K562 (cell line): ENCODE data around the gene AKAP3. TPM values are rescaled to one million over a fixed set of nuclear protein-coding genes. Genes with fewer than 3 reads are reported as not detected.

ENCODE experiments used
- ATAC-seq: fragments of 200-7000 bp; cut with Tn5 transposase; 3 replicates; pipeline ENCODE4 v1.9.1; 2020; ENCODE audit warnings: moderate library complexity
- BruUV-seq: library from RNA; stranded (reverse); fragments of 400-500 nt; replicated peaks from 2 replicates; lab custom pipeline; 2021; lab: Mats Ljungman, UMichigan
- CTCF ChIA-PET: fragments of 300-600 bp; formaldehyde crosslinking; extraction: SDS; loops from one replicate; lab custom pipeline; 2021; ENCODE audit warnings: low intra/inter-chr PET ratio; lab: Yijun Ruan, JAX
- POLR2A ChIA-PET: fragments of 300-600, 350-650 bp; sonication (Branson Sonifier 250); formaldehyde crosslinking; extraction: SDS; loops from one replicate; lab custom pipeline; 2021; ENCODE audit warnings: antibody characterized with exemption, inconsistent platforms; lab: Yijun Ruan, JAX
- DNase-seq, 4 experiments: peaks; one replicate each; pipeline versions ENCODE4 v3.0.0 to v3.0.0-alpha.2; 2011 to 2018; ENCODE audit warnings: low spot score in 3 of 4, mixed read lengths in 3 of 4; ENCODE audit errors: extremely low read depth in 1 of 4
- FAIRE-seq: peaks from 2 replicates; lab custom pipeline; 2011; peaks lifted over from hg19 to GRCh38; lab: Jason Lieb, UNC
- H2AFZ ChIP-seq: 2 replicates; pipeline ENCODE4 v1.6.0; 2011; ENCODE audit warnings: low read depth, low read length, control low read depth, inconsistent platforms
- H3K27ac ChIP-seq: fragments of 200-600 bp; 3 replicates; pipeline ENCODE4 v1.8.0; 2011; ENCODE audit warnings: low read depth, mild to moderate bottlenecking, control low read depth, inconsistent platforms, low read length, moderate library complexity, mixed read lengths; ENCODE audit errors: extremely low read depth
- H3K27me3 ChIP-seq, 2 experiments: fragments of 300-600 bp in 1 of 2; 2 replicates in 1 of 2; 3 replicates in 1 of 2; pipeline versions ENCODE4 v1.6.0 to v1.8.0; 2011; ENCODE audit warnings: inconsistent platforms in 2 of 2, low read length in 2 of 2, mild to moderate bottlenecking in 1 of 2, mixed read lengths in 1 of 2, moderate library complexity in 1 of 2; ENCODE audit not compliant: control insufficient read depth in 2 of 2, insufficient read depth in 2 of 2
- H3K36me3 ChIP-seq: fragments of 300-600 bp; 3 replicates; pipeline ENCODE4 v1.8.0; 2011; ENCODE audit warnings: mild to moderate bottlenecking, low read length, inconsistent platforms; ENCODE audit not compliant: control insufficient read depth, insufficient read depth
- H3K4me1 ChIP-seq, 2 experiments: fragments of 200-600 bp in 1 of 2; replicated peaks in 1 of 2; 2 replicates in 1 of 2; 3 replicates in 1 of 2; pipeline versions ENCODE4 v1.5.1 to v1.8.0; 2011; ENCODE audit warnings: inconsistent platforms in 2 of 2, low read length in 2 of 2, mild to moderate bottlenecking in 1 of 2, mixed read lengths in 1 of 2, moderate library complexity in 1 of 2; ENCODE audit not compliant: control insufficient read depth in 2 of 2, insufficient read depth in 2 of 2
- H3K4me2 ChIP-seq: 2 replicates; pipeline ENCODE4 v1.6.1; 2011; ENCODE audit warnings: low read length, control low read depth, inconsistent platforms, mixed read lengths; ENCODE audit not compliant: insufficient read depth
- H3K4me3 ChIP-seq: fragments of 200-600 bp; sonication (generic), shearing (Covaris generic); 2 replicates; pipeline ENCODE4 v1.5.1; 2016; ENCODE audit warnings: control low read depth, inconsistent platforms
- H3K79me2 ChIP-seq: fragments of 200-600 bp; 3 replicates; pipeline ENCODE4 v1.8.0; 2011; ENCODE audit warnings: low read length, inconsistent platforms; ENCODE audit not compliant: control insufficient read depth, insufficient read depth
- H3K9ac ChIP-seq, 2 experiments: 2 replicates each; pipeline versions ENCODE4 v1.6.0 to v1.6.1; 2011; ENCODE audit warnings: low read depth in 2 of 2, low read length in 2 of 2, control low read depth in 1 of 2, inconsistent platforms in 1 of 2, mild to moderate bottlenecking in 1 of 2, mixed read lengths in 1 of 2; ENCODE audit not compliant: insufficient read depth in 1 of 2
- H3K9me1 ChIP-seq: one replicate; pipeline ENCODE4 v1.6.0; 2011; ENCODE audit warnings: inconsistent platforms, mild to moderate bottlenecking, low read length, moderate library complexity; ENCODE audit not compliant: control insufficient read depth, insufficient read depth
- H3K9me3 ChIP-seq: replicated peaks from 2 replicates; pipeline ENCODE4 v1.5.1; 2011; ENCODE audit warnings: low read depth, low read length, inconsistent platforms; ENCODE audit not compliant: control insufficient read depth, insufficient read depth
- H4K20me1 ChIP-seq: replicated peaks from 2 replicates; pipeline ENCODE4 v1.6.1; 2011; ENCODE audit warnings: low read length, inconsistent platforms, mixed read lengths; ENCODE audit not compliant: control insufficient read depth, insufficient read depth
- BCLAF1 ChIP-seq, 2 experiments: fragments of 450-650 bp in 1 of 2; IDR thresholded peaks; 2 replicates each; pipeline ENCODE4 v1.6.1; 2011 to 2017; ENCODE audit warnings: low read depth in 2 of 2, antibody characterized with exemption in 1 of 2, borderline replicate concordance in 1 of 2, low read length in 1 of 2, mild to moderate bottlenecking in 1 of 2, mixed read lengths in 1 of 2; ENCODE audit not compliant: control insufficient read depth in 1 of 2
- CREB5 ChIP-seq: fragments of 250-450 bp; sonication (Bioruptor Pico); IDR thresholded peaks from 2 replicates; pipeline ENCODE4 v1.5.0; 2020; ENCODE audit warnings: mild to moderate bottlenecking
- E2F4 ChIP-seq: sonication (generic); formaldehyde crosslinking; IDR thresholded peaks from 2 replicates; pipeline ENCODE4 v1.8.0; 2022; ENCODE audit warnings: mild to moderate bottlenecking, low read depth, missing genetic modification reagents
- HMGXB4 ChIP-seq: sonication (generic); formaldehyde crosslinking; IDR thresholded peaks from 2 replicates; pipeline ENCODE4 v1.8.1; 2023; ENCODE audit warnings: mild to moderate bottlenecking, missing genetic modification reagents
- STAT5A ChIP-seq: IDR thresholded peaks from 2 replicates; pipeline ENCODE4 v1.6.1; 2012; ENCODE audit warnings: low read length, inconsistent platforms, borderline replicate concordance
- ZBTB9 ChIP-seq: fragments of 450-650 bp; formaldehyde crosslinking; IDR thresholded peaks from 2 replicates; pipeline ENCODE4 v1.4.0; 2020; ENCODE audit warnings: mild to moderate bottlenecking, moderate library complexity
- ZC3H4 ChIP-seq: sonication (generic); formaldehyde crosslinking; IDR thresholded peaks from 2 replicates; pipeline ENCODE4 v1.9.0; 2021; ENCODE audit warnings: missing genetic modification reagents, borderline replicate concordance
- ZHX1 ChIP-seq: fragments of 150-350 bp; conservative IDR thresholded peaks from 2 replicates; pipeline ENCODE4 v1.6.1; 2014; ENCODE audit warnings: low read length
- WGBS: fragments of 100-300 bp; shearing (Covaris generic); methylation state at CpG from one replicate; pipeline ENCODE4 v1.1.6; 2016; ENCODE audit warnings: low coverage, mixed read lengths; ENCODE audit not compliant: insufficient coverage; ENCODE audit errors: missing lambda C conversion rate; 5-methylcytosine and 5-hydroxymethylcytosine counted together
- in situ Hi-C: fragments of 300-500 bp; cut with MboI; formaldehyde crosslinking; loops from 4 replicates; pipeline ENCODE4 v1.15.0; 2018; ENCODE audit warnings: inconsistent platforms, mixed read lengths
- intact Hi-C: fragments of 100-400 bp; cut with micrococcal nuclease; formaldehyde crosslinking; loops from 2 replicates; pipeline ENCODE4 v1.14.2; 2022
- polyA plus RNA-seq, 8 experiments: library from polyadenylated mRNA; depleted of rRNA in 4 of 8; stranded (reverse) in 5 of 8; unstranded in 3 of 8; fragments of >200 nt; fragmentation: Nextera tagmentation in 2 of 8; fragmentation: Illumina TruSeq in 1 of 8; extraction: Ambion mirVana in 2 of 8; extraction: Trizol in 1 of 8; gene quantifications; 2 replicates each; pipeline versions ENCODE4 v1.2.1 to v1.2.3, GENCODE V29; 2011 to 2014; ENCODE audit warnings: inconsistent platforms in 1 of 8, missing spikeins in 1 of 8
- total RNA-seq, 7 experiments: library from RNA; depleted of rRNA in 6 of 7; stranded (reverse); fragments of >200 nt in 6 of 7; fragmentation: Illumina TruSeq in 2 of 7; extraction: Trizol in 2 of 7; gene quantifications; 2 replicates each; pipeline versions ENCODE4 v1.2.1 to v1.2.3, GENCODE V29; 2011 to 2021; ENCODE audit warnings: low replicate concordance in 1 of 7

The AKAP3 gene
- total and polyA plus RNA-seq, 9 of the 15 experiments (the other 6 are each of a cell fraction or from before 2014, with no cell fraction given) = 0.17 to 2.8 (median 0.43) TPM

GRCh38 chr12:4630262-4630661 is 18.6 kb downstream of the AKAP3 start:
- H3K27ac ChIP-seq = no peak overlapping the region
- no peak overlapping the region for H3K9ac ChIP-seq
- no peak for ATAC-seq
- H4K20me1 ChIP-seq = no peaks in the 10 kb centered on the region
- POLR2A ChIA-PET = no interaction called here
- no peak for FAIRE-seq
- no peaks in the 10 kb centered on the region for H3K36me3 ChIP-seq
- no peak overlapping the region for H2AFZ ChIP-seq
- WGBS = 0% methylated on average over 5 of the region's 5 CpGs
- no peak for DNase-seq
- in situ Hi-C loops (no loop called here), intact Hi-C loops (no loop called here)
- H3K4me1 ChIP-seq = no peaks in the 10 kb centered on the region
- no peaks in the 10 kb centered on the region for H3K9me1 ChIP-seq
- CTCF ChIA-PET = no interaction called here
- H3K9me3 ChIP-seq = no peaks in the 10 kb centered on the region
- H3K27me3 ChIP-seq = peaks cover 2 to 20% of the 10 kb centered on the region in 2 experiments; a peak in 4 of 5 replicates
- no peak overlapping the region for H3K4me2 ChIP-seq
- H3K4me3 ChIP-seq = no peak overlapping the region
- H3K79me2 ChIP-seq = no peaks in the 10 kb centered on the region
- BruUV-seq = no TSS peak
- no peak for TF ChIP-seq BCLAF1 (IDR thresholded peaks at IDR 0.05; ENCODE audit: borderline replicate concordance in 1 of 2, control insufficient read depth in 1 of 2, low read depth in 2 of 2, low read length in 1 of 2)
- TF ChIP-seq HMGXB4 = no peak
- no peak for TF ChIP-seq ZBTB9 (CRISPR knock-in tag)
- TF ChIP-seq STAT5A = no peak
- no peak for TF ChIP-seq ZC3H4 (CRISPR knock-in tag)
- TF ChIP-seq E2F4 = no peak
- no peak for TF ChIP-seq CREB5 (CRISPR knock-in tag)
- TF ChIP-seq ZHX1 = no peak
